OCI-M2 (cell line): ENCODE measurements around the gene F2RL3.

Experiments
- DNase-seq: peaks from one replicate; lab custom pipeline; 2025; ENCODE audit not compliant: unreplicated experiment; lab: John Stamatoyannopoulos, UW

The F2RL3 gene

GRCh38 chr19:16892868-16893685 is 4.3 kb downstream of the F2RL3 start:
- peak; percentile 78 for DNase-seq

GRCh38 chr19:16893686-16893989 is 4.8 kb downstream of the F2RL3 start:
- DNase-seq = peak; percentile 79

DNA sequence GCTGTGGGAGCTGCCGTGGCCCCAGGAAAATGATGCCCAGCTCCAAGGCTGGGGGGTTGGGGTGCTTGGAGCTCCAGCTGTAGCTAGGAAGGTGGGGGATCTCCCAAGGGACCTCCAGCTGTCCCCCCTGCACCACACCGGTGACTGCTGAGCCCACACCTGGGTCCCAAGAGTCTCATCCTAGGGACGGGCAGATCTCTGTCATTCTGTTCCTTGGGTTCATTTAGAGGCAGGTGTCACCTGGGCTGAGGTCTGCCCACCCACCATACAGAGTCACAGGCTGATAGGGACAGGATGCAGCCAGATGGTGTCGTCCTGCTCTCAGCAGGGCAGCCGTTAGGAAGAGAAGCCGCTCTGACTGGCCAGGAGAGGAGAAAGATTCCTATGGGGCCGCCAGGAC is 5.3 kb downstream of the F2RL3 start:
- no peak for DNase-seq

GRCh38 chr19:16895467-16896145 is 6.8 kb downstream of the F2RL3 start:
- DNase-seq = peak; percentile 71

GRCh38 chr19:16896146-16897028 is 7.6 kb downstream of the F2RL3 start:
- DNase-seq = peak; percentile 95

- DNase-seq = peak; percentile 98
Measured at GRCh38 chr19:16897029-16897855, 8.4 kb downstream of the F2RL3 start.

GRCh38 chr19:16897856-16898161 is 9.0 kb downstream of the F2RL3 start:
- no peak for DNase-seq

DNA sequence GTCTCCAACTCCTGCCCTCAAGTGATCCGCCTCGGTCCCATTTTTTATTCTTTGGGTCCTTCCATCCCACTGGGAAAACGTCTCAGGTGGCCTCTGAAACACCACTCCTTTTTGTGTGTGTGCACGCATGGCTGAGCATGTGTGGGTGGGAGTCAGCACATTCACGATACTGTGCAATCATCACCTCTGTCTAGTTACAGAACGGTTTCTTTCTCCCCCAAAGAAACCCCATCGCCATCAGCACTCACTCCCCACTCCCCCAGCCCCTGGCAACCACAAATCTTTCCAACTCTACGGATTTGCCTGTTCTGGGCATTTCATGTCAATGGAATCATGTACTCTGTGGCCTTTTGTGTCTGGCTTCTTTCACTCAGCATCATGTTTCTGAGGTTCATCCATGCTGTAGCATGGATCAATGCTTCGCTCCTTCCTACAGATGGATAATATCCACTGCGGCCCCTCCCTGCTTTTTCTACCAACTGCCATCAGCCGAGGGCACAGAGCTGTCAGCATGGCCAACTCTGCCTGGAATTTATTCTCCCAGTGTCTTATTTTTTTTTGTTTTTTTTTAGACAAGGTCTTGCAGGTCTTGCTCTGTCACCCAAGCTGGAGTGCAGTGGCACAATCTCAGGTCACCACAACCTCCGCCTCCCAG is 9.7 kb downstream of the F2RL3 start:
- no peak for DNase-seq

DNA sequence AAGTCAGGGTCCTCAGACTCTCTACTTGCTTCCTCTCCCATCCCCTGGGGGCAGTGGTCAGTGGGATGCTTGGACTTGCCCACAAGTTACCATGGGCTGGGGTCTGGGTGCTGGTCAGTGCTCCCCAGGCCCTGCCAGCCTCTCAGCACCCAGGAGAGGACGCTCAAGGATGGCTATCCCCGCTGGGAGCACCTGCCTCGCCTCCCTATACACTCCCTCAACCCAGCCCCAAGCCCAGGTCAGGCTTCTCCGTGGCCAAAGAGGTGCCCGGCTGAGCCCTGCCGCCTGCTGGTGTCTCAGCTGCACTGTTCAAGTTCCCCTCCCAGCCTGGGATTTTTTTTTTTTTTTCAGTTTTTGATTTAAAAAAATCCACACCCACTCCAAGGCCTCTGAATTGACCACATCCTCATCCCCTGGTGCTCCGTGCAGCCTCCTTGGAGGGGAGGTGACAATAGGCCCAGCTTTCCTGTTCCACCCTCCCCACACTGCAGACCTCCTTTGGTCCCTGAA is 10.8 kb downstream of the F2RL3 start:
- DNase-seq = no peak

DNA sequence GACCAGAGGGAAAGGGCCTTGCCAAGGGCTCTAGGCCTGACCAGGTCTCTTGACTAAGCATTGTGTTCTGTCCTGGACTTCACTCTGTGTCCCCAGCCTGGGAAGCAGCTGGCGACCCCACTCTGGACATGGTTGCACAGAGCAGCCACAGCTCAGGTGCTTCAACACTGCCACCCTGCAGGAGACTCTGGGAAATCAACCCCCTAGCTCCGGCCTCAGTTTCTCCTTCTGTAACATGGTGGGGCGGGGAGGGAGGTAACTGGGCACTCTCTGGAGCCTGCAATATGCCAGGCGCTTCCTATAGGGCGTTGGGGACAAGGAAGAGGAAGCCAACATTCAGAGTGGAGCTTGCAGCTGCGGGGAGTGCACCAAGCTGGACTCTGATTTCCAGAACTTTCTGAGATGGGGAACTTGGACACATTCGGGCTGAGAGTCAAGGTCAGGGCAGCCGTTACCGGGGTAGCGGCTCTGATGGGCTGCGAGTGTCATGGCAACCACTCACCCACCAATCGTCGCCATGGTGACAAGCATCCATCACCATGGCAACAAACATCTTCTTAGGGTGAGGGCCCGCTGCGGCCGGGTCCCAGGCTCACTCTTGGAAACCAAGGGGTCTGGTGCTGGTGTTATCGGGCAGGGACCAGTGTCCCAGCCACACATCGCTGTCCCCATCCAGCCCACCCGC is 12.8 kb downstream of the F2RL3 start:
- no peak for DNase-seq

DNA sequence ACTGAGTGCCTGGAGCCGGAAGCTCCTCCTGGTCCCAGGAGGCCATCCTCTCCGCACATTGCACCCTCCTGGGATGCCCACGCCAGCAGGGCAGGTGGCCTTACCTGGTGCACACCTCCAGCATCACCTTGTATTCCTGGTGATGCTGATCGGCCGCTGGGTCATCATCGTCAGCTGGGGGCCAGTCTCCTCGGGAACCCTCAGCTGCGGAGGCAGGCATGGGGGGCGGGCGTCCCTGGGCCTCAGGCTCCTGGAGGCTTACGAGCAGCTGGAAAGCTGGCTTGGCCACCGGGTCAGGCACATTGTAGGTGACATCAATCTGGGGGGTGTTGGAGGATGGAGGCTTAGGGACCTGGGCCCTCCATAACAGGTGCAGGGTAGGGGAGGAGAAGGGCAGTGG is 13.7 kb downstream of the F2RL3 start:
- no peak for DNase-seq

DNA sequence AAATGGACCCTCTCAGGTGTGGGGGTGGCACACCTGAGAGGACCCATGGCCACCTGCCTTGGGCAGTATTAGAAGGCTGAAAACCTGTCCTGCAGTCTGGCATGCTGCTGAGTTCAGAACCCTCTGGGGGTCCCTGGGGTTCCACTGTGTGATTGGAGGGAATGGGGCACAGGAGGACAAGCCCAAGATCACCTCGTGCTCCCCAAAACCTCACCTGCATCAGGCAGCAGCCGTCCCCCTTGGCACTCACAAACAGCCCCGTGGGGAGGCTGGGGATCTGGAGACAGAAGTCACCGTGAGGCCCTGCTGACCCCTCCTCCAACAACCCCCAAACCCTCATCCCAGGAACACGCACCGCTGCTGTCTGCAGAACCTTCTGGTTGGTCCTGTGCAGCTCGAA is 14.5 kb downstream of the F2RL3 start:
- no peak for DNase-seq

- no peak for DNase-seq
Measured at GRCh38 chr19:16904599-16904998, 15.8 kb downstream of the F2RL3 start.

- DNase-seq = no peak
Measured at GRCh38 chr19:16908759-16909158, 20.0 kb downstream of the F2RL3 start.

GRCh38 chr19:16911046-16911445 is 22.2 kb downstream of the F2RL3 start:
- no peak for DNase-seq

DNA sequence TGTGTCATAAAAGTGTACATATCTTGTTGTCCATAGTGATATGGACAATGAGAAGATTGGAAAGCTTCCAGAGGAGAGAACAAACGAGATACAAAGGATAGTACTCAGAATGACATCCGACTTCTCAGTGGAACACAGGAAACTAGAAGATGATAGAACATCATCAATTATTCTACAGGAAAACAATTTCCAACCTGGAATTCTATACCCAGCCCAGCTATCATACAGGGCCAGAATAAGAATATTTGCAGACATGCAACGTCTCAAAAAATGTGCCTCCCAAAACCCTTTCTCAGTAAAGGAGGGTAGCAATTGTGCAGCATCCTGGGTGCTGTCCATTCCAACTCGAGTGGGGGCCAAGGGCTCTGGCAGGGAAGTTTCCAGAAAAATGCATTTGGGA is 24.0 kb downstream of the F2RL3 start:
- DNase-seq = no peak

GRCh38 chr19:16914421-16914820 is 25.6 kb downstream of the F2RL3 start:
- DNase-seq = no peak

- DNase-seq = no peak
Measured at GRCh38 chr19:16915135-16915534, 26.3 kb downstream of the F2RL3 start.

DNA sequence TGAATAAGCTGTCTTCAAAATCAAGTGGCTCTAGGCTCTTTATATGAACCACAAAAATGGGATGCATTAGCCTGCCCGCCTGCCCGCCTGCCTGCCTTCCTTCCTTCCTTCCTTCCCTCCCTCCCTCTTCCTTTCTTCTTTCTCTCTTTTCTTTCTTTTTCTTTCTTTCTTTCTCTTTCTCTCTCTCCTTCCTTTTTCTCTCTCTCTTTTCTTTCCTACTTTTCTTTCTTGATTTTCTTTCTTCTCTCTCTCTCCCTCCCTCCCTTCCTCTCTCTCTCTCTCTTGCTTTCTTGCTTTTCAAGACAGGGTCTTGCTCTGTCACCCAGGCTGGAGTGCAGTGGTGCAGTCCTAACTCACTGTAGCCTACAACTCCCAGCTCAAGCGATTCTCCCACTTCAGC is 26.9 kb downstream of the F2RL3 start:
- no peak for DNase-seq

DNA sequence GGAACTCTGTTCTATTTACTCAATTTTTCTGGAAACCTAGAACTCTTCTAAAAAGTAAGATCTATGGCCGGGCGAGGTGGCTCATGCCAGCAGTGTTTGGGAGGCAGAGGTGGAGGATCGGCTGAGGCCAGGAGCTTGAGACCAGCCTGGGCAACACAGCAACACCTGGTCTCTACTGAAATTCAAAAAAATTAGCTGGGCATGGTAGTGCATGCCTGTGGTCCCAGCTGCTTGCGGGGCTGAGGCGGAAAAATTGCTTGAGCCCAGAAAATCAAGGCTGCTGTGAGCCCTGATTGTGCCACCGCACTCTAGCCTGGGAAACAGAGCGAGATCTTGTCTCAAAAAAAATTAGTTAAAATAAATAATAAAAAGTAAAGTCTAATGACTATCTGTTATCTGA is 28.6 kb downstream of the F2RL3 start:
- no peak for DNase-seq
